ENCODE measurements around the gene TRPC5OS.

The TRPC5OS gene

DNA sequence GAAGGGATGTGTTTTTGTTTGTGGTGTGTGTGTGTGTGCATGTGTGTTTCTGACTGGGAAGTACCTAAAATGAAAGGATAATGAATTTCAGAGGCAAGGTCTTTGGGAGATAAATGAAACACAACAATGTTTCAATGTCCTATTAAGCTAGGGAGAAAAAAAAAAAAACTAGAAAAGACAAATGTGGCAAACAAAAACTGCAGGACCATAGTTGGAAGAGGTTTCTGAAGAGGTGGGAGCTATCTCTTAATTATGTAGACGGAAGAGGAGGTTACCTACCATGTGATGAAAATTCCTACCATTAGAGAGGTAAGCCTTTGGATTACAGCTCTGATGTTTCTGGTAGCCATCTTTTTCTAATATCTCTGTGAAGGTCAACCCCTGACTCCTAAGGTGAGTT lies at the start of gene TRPC5OS:
TSS of gene TRPC5OS (plus strand) at position 301 of the 400 bp plus-strand sequence. CDS start 25,669 bp downstream, outside the sequence.
- DNase-seq: no peak

DNA sequence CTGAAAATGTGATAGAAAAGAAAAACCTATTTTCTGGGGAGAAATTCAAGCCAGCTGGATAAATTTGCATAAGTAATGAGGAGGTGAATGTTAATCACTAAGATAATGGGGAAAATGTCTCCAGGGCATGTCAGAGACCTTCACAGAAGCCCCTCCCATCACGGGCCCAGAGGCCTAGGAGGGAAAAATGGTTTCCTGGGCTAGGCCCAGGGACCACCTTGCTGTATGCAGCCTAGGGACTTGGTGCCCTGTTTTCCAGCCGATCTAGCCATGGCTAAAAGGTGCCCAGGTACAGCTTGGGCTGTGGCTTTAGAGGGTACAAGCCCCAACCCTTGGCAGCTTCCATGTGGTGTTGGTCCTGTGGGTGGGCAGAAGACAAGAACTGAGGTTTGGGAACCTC lies 46.6 kb upstream of the TRPC5OS start:
- DNase-seq: no peak

DNA sequence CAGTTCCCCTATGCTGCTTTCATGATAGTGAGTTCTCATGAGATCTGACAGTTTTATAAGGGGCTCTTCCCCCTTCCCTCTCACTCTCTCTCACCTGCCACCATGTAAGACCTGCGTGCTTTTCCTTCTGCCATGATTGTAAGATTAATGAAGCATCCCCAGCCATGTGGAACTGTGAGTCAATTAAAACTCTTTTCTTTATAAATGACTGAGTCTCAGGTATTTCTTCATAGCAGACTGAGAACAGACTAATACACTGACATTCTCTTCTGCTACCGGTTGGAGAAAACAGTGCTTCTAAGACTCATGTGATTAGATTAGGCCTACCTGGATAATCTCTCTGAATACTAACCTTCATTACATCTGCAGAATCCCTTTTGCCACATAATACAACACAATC lies 45.4 kb upstream of the TRPC5OS start:
- DNase-seq: no peak

DNA sequence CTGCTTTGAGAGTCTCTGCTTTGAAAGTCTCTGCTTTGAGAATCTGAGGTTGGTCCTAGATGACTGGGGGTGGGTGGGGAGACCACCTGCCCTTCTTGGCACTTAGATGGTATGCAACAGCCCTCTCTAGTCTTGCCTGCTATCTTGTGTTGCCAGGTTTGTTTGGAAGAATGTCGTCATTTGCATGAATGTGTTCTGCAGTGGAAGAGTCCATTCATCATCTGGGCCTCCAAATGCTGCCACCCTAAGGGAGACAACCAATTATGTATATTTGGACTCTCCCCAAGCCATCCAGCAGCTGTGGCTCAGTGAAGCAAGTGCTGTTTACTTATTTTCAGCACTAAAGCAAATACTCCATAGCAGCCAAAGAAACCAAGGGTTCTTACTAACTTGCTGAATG lies 44.6 kb upstream of the TRPC5OS start:
- no peak for DNase-seq

DNA sequence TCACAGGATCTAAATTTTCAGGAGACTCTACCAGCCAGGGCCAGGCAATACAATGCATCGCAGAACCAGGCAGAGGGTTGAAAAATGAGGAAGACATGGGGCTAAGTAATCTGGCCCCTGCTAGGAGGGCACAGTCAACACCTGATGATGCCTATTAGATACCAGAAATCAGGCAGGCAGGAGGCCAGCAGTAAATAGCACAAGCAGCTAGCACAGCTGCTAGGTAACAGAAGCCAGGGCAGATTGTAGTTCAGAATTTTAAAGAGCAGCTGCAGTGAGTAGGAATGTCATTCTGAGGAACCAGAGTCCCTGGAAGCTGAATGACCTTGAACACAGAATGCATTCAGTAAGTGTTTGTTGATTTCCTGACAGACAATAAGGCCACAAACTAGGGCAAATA lies 38.8 kb upstream of the TRPC5OS start:
- no peak for DNase-seq

DNA sequence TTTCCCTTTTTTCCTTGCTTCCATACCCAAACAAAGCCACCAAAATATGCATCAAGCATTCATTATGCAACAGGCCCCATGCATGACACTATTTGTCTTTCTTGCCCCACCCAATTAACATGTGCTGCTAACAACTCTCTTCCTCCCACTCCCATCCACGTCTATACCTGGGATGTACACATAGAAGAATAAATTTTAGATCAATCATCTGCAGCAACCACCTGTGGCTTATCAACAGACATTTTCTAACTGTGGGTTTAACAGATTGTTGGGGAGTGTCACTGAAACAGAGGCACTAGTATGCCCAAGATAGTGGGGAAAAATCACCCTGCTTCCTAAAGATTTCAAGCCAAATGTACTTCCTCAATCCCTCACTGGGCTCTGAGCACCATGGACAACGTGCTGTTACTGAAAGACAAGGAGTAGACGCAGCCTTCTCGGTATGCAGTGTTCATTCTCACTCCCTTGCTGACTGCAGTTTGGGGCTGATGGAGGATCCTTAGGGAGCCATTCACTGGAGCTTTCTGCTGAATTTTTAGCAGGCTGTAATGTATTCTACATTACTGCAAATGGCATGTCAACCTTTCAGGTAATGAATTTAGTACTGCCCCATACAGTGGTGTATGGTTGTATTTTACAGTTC lies 28.4 kb upstream of the TRPC5OS start:
- DNase-seq: no peak

DNA sequence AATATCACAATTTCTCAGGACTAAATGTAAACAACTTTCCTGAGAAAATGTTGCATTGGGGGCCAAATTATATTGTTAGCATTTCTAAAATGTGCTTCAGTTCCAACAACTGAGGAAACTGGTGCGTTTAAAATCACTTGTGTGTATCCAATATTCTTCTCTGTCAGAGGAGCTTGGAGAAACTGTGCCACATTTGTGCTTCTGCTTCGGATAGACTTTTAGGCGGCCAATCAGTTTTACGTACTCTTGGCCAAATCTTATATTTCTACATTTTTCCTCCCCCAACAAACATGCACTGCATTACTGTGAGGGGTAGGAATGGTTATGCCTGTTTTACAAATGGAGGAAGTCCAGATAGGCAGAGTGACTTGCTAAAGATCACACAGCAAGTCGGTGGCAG lies 27.4 kb upstream of the TRPC5OS start:
- no peak for DNase-seq

DNA sequence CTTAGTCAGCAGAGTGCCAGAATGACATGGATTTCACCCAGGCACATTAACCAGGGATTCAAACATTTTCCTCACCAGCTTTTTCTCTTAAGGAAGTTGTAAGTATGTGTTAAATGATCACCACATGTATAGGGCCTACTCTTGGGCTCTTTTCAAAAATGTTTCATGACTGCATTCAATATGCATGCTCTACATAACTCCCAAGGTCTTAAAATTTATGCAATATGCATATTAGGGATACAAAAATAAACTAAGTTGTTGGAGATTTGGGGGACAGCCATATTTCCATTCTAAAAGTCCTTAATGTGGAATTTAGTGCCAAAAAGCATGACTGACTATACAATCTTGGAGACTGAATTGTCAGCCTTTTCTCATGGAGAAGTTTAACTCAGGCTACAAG lies 25.0 kb upstream of the TRPC5OS start:
- no peak for DNase-seq

DNA sequence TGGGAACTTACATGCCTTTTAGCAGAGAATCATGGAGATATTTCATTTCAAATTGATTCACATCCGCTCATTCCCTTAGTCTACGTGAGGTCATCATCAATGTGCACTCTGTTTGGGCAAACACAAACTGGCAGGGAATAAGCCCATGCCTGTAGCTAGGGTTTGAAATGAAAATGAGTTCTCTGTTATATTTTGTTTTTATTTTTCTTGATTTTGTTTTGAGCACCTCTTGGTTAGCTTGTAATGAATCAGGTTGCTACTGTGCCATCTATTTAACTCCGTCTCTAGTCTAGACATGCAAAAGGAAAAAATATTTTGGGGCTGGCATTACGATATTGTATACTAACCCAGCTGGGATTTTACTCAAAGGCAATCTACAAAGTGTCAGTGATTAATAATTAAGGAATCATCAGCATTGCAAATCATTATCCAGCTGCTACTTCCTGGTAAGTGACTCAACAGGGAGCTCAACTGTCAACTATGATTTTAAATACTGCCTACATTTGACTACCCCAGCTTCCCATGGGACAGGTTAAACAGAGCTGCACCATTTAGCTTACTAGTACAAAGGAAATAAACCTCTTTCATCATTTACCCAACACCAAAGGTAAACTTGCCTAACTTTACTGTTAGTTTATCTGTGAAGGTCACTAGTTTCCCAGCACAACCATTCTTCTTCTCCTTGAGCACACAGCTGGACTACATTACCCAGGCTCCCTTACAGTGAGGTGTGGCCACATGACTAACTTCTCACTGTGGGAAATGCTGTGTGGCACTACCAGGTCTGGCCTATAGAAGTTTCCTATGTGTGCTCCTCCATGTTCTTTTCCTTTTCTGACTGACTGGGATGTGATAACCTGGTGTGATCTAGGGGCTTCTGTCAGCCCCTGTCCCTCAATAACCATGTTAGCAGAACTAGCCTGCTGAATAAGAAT lies 21.2 kb upstream of the TRPC5OS start:
- DNase-seq: no peak

DNA sequence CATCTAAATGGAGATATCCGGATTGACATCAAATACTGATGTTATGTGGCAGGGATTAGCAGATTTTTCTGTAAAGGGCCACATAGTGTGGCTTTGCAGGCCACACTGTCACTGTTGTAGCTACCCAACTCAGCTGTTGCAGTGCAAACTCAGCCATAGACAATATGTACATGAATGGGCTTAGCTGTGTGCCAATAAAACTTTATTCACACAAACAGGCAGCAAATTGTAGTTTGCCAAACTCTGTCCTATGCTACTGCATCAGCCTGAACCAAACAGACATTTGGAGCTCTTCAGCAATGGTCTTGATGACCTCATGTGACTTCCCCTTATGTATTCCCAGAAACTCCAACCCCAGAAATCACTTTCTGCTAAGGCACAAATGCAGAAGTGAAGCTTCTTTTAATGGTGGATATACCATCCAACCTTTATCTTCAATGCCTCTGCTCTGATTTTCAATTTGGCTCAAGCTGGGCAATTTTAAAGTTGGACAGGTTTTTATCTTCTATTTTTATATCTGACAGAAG lies 18.4 kb upstream of the TRPC5OS start:
- no peak for DNase-seq

DNA sequence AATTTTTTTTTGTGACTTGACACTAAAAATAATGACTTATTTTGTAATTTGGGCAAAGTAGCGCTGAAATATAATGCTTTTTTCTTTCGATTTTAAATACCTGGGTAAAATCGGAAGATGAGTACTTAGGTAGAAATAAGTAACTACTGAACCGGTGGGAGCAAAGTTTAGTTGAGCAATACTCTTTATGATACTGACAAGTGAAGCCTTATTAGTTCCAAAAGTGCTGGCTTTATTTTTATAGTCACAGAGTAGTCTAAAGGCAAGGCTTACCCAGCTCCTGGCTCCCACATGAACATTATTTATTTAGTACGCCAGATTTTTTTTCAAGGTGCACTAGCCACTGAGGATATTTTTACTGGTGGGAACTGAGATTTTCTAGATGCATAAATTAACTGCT lies 14.4 kb upstream of the TRPC5OS start:
- no peak for DNase-seq

DNA sequence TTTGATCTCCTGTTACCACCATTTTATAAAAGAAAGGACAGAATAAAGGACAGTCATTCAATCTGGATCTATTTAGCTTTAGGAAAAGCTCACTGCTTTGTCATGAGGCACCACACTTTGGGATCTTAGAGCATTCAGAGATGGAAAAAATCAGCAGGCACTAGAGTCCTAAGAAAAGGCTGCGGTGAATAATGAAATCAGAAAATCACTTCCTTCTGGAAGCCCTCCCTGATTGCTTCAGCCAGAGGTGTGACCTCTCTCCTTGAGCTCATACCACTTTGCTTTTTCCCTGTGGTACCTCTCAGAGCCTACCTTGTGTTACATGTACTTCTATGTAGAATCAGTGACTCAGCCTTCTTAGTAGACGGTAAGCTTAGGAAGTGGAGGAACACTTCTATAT lies 8.7 kb upstream of the TRPC5OS start:
- DNase-seq: no peak

DNA sequence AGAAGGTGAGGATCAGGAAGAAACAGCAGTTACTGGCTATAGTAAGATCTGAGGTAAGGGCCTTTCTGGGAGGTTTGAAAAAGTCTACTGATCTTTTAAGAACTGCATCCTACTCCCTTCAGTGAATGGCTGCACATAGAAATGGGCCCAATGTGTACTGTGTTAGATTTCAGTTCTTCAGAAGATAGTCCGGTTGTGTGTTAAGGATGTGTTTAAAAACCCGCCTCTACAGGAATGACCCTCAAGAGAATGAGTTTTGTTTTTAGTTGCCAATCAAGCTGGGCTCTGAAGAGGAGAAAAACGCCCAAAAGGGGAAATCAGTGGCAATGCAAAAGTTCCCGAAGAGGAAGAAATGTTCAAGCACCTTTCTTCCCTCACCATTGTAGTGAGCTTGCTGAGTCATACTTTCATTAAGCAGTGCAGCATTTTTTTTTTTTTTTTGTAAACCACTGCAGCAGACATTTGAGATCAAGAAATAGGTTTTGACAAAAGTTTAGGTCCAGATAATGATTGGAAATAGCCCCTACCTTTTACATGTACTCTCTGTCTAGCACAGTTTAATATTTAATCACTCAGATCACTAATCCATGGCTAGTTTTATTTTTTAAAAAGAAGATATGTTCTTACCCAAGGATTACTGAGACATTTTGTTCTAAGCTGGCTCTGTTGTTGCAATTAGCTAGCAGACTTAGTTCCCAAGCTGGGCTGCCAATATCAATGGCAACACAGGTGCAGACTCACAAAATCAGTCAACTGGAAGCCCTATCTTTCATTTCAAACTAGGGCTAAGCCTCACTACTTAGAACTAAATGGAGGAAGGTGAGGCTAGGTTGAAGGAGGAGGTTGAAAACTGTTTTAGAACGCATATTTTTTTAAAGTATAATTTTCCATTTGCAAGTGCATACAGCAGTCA lies 7.0 kb upstream of the TRPC5OS start:
- DNase-seq: no peak

DNA sequence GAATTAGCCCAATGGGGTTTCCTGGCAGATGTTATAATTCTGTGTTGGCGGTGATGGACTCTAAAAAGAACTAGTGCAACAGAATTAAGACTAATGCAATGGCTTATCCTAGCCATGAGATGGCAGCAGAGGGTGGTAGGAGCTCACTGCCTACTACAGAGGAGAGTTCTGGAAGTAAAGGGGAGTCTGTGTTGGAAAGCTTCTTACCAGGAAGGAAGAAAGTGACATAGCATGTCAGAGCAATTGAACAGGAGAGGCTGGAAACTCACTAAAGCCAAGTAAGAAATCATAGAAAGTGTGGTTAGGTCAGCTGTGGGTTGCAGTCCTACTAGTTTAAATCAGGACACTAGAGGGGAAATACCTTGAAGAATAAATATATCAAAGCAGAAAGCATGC lies 6.3 kb upstream of the TRPC5OS start:
- DNase-seq: no peak

DNA sequence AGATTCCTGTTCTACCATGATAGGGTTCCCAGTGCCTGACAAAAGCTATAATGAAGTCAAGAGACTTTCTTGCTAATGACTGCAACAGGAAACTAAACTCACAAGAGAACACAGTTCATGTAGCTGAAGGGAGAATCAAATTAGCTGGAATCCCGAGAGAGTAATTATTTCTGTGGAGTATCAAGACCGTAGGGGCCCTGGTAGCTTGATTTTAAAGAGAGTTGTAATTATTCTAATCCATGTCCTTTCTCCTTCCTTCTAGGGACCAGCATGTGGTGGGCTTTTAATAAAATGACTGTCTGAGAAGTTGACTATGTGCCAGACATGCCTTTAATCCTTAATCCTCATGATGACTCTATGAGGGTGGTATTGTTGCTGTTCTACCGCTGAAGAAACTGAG lies 1.7 kb upstream of the TRPC5OS start:
- DNase-seq: no peak

DNA sequence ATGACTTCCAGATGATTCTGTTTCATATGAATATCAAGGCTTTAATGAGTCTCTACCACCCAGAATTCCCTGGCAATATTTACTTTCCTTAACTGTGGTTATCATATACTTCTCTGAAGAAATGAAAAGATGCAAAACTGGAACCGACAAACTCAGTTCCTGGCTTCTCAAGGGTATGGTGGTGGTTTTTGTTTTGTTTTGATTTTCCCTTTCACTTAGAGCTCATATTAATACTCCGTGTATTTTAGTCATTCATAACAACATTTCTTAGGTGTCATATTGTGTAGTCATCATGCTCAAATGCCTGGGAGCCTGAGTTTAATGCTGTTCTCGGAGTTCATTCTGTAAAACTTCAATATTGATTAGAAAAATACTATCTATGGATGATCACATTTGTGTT lies 665 bp downstream of the TRPC5OS start:
- no peak for DNase-seq

DNA sequence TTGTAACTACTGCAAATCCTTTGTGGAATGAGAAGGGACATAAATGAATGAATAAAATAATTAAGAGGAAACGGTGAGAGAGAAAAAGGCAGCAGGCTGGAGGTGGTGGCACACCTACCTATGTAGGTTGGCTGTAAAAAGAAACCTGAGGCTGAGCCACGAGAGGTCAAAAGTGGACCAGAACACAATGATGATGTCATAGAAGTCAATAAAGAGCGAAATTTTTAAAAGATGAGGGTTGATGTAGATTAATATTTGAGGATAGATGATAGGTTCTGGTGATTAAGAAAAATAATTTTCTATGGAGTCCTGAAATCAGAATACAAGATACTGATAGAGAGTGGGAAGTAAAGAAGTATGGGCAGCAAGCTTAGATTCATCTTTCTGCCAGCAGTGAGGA lies 1.7 kb downstream of the TRPC5OS start:
- no peak for DNase-seq

DNA sequence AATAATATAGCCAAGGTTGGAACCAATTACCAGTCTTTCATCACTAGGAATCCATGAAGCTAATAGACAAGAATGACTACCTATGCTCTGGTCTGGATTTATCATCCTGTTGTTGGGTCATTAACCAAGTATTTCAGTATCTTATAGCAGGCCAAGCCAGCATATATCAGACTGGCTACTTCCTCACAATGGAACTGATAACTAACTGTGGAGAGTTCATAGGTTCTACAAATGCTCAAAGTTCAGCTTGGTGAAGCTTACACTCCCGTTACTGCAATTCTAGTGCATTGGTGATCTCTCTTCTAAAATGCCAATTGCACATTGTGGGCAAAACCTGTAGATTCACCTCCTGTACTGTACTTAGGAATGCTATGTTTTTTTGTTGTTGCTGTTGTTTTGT lies 4.8 kb downstream of the TRPC5OS start:
- no peak for DNase-seq

DNA sequence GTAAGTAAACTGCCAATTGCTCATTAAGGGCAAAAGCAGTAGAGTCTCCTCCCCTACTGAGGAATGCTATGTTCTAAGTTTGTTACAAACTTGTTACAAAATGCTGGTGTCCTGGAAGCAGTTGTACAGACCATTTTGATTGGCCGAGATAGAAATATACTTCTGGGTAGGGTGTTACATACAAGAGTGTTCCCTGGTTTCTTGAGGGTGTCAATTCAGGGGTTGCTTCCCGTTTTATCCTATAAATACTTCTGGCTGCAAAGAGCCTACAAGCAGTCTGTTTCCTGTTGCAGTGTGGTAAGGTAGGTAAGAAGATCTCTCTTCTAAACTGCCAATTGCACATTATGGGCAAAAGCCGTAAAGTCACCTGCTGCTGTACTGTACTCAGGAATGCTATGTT lies 5.7 kb downstream of the TRPC5OS start:
- DNase-seq: no peak

DNA sequence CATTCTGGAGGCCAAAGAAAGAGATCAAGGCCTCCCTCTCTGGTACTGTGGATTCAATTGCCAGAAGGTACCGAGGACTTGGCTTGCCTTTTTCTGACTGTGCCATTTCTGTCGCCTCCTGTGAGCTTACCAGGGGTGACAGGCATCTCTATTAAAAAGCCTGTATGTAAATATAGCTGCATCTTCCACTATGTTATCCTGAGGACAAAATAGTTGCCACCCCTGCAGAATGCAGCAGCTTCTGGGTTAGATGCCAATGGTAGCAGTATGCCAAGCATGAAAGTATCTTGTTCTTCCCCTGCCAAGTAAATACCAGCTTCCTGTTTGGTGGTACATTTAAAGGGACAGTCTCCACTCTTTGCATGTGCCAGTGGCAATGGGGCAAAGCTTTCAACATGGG lies 10.7 kb downstream of the TRPC5OS start:
- no peak for DNase-seq

DNA sequence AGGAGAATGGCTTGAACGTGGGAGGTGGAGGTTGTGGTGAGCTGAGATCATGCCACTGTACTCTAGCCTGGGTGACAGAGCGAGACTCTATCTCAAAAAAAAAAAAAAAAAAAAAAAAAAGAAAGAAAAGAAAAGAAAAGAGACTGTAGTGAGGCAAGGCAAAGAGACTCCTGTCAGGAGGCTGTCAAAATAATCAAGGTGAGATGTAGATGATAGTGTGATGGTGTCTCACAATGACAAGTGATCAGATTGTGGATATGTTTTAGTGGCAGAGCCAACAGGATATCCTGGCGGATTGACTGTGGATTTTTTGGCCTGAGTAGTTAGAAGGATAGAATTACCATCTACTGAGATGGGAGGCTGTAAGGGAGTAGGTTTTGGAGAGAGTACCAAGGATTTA lies 12.6 kb downstream of the TRPC5OS start:
- no peak for DNase-seq

DNA sequence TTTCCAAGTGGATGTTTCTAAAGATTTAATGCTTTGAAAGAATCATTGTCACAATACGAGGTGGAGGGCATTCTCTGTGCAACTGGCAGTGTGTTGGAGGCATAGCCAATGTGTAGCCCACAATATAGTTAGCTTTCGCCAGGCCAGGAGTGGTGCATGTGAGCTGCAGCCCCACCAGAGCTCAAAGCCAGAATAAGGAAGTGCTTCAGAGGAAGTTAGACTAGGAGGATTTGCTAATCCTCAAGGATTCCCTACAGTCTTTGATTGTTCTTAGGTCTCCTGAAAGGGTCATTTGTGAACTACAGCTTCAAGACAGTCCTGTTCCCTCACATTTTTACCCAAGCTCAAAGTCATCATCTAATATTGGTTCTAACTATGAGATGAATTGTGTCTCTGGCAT lies 16.4 kb downstream of the TRPC5OS start:
- DNase-seq: no peak

DNA sequence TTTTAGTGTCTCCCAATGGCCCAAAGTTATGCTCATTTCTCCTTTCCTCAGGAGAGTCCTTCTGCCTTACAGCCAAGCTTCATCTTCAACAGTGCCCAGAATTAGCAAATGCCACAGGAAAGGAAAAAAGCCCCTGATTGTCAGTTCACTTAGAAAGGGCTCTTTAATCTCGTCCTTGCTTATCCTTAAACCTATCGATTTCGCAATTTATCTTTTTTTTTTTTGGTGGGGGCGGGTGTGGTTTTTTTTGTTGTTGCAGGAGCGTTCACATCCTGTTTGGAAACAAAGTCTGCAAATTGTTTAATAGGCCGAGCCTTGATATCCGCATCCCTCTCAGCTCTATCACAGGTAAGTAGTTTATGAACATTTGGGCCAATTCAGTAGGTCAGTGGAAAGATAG lies 20.2 kb downstream of the TRPC5OS start:
- no peak for DNase-seq

Data from NCI-H1048 (cell line).